HG03139 (cell line): Measurements from ENCODE around the gene ADGRD1.

Experiments
- ATAC-seq: cut with Tn5 transposase; IDR thresholded peaks from one replicate; pipeline ENCODE4 v1.9.1; 2021; ENCODE audit not compliant: unreplicated experiment

The ADGRD1 gene

DNA sequence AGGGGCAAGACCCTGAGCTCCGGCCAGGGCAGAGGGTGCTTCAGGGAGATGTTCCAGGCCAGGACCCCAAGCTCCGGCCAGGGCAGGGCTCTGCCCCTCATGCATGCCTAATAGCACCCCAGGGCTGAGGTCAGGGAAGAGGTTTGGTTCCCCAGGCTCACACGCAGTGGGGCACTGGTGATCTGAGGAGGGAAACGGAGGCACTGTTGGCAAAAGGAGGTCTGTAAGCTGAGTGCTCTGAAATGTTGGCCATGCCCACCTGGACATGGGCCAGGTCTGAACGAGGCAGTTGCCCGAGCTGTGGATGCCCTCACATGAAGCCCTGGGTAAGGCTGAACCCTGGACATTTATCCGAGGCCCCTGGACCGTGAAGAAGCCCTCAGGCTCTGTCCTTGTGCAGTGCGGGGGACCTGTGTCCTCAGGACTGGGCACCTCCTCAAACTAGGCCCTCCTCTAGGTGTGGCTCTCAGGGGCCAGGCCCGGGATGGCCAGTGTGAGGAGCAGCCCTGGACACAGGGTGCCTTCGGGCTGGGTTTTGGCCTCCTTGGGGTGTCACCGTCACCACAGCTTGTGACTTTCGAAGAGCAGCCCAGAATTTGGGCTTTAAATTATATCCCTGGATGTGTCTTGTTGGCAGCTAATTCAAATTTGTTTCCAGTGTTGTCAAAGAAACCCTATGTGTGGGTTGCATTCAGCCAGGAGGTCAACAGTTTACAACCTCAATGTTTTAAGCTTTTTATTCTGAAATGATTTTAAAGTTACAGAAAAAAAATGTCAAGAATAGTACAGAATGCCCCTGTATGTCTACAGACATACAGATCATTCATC is 66.8 kb downstream of the ADGRD1 start:
- ATAC-seq: no peak

DNA sequence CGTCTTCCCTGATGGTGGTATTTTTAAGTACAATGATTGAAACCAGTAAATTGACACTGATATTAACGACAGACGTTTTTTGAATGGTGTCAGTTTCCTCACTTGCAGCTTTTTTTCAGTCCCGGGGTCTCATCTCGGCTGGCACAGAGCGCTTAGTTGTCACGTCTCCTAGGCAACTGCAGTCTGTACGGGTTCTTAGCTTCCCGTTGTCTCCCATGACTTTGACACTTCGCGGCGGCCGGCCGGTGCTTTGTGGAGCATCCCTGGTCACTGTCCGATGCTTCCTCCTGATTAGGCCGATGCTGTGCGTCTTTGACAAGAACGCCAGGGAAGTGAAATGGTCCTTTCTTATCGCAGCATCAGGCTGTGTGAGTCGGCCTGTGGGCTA is 67.4 kb downstream of the ADGRD1 start:
- ATAC-seq: no peak

DNA sequence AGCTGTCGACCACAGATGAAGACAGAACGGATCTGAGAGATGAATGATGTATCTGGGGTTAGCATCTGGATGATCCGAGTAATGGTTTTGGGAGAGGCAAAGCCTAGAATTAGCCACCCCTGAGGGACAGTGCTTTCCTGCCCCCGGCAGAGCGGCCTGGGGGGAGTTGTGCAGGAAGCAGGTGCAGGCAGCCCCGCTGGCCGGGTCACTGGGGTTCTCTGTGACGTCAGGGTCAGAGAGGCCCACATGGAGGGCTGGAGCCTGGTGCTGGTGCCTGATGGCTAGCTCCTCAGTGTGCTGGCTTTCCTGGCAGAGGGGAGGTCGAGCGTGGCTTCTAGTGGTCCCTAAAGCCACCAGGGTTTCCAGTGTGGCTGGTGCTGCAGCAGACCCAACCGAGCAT is 70.3 kb downstream of the ADGRD1 start:
- ATAC-seq: no peak

DNA sequence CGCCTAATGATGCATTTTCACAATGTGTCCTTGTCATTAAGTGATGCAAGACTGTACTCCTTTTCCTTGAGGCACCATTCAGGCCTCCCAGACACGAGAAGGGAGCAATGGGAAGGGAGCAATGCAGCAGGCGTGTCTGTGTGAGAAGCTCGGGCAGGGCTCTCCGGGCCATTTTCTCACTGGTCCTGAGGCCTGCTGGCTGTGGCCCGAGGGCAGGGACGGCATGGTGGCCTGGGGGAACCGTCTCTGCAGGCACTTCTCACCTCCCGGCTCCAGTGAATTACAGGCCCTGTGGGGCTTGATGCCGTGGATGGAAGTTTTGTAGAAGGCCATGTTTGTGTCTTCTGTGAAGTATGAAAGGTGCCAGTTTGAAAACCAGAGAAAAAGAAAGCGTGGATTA is 71.0 kb downstream of the ADGRD1 start:
- ATAC-seq: no peak

DNA sequence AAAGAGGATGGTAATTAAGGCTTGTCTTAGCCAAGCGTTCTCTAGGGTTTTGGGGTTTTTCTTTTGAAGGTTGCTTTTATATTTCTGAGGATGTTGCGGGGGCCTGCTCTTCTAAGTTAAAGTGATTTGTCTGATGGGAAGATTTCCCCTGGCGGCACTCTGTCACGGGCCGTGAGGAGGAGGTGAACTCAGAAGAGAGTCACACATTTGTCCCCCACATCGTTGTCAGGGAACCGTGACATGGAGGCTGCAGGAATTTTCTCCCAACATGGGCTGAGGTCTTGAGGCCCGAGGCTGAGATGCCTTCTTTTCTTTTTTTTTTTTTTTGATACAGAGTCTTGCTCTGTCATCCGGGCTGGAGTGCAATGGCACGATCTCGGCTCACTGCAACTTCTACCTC is 71.5 kb downstream of the ADGRD1 start:
- ATAC-seq: no peak

DNA sequence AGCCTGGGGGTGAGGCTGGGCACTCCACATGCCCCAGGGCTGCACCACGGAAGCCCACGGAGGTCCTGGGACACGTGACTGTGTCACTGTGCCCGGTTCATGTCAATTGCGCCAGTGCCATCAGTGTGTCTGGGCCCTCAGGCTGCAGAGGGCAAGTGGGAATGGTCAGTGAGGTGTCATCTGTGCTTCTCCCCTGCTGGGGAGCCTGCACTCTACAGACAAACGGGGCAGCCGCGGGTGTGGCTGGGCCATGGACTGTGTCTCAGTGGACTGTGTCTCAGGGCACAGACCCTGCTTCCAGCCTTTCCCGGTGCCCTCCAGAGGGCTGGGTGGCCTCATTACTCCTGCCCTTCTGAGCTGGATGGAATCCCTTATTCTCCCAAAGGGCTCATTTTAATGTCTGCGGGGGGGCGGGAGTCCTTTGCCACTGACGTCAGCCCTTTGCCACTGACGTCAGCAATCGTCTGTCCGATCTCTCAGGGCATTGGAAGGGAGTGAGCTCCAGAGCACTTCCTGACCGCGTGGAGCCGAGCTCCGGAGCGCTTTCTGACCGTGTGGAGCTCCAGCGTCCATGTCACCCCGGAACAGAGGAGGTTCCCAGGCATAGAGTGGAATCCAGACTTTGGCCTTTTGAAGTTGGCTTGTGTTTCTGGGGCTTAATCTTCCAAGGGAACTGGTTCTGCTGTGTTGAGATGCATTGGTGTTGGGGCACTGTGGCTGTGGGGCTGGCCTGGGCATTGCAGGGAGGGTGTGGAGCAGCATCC is 72.4 kb downstream of the ADGRD1 start:
- ATAC-seq: no peak

DNA sequence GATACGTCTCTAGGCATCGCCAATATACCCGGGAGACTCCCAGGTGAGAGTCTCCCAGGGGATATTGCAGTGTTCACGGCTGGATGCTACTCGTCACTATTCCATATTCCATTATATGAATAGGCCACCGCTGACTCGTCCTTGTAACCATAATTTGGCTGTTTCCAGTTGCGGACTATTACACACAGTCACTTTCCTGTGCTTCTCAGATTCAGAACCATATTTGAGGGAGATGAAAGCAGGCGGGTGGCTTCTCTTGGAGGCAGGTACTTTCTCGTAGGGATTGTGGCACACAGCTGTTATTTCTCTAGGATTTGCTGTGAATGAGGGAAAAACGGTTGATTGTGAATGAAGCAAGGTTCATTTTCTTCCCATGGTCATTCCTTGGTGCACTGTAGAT is 73.0 kb downstream of the ADGRD1 start:
- ATAC-seq: no peak

DNA sequence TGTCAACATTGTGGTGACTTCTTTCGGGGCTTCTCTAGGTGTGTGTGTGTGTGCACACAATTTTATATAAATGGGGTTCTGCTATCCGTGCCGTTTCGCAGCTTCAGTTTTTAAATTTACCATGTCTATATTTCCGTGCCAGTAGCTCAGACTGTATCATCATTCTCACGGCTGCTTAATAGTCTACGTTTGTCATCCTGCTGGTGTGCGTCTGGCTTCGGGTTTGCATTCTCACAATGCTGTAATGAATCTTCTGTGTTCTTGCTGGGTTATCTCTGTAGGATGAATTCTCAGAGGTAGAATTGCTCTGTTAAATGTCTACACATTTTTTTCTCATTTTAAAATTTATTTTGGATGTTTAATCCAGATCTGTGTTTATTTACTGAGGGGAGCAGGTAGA is 73.6 kb downstream of the ADGRD1 start:
- no peak for ATAC-seq

DNA sequence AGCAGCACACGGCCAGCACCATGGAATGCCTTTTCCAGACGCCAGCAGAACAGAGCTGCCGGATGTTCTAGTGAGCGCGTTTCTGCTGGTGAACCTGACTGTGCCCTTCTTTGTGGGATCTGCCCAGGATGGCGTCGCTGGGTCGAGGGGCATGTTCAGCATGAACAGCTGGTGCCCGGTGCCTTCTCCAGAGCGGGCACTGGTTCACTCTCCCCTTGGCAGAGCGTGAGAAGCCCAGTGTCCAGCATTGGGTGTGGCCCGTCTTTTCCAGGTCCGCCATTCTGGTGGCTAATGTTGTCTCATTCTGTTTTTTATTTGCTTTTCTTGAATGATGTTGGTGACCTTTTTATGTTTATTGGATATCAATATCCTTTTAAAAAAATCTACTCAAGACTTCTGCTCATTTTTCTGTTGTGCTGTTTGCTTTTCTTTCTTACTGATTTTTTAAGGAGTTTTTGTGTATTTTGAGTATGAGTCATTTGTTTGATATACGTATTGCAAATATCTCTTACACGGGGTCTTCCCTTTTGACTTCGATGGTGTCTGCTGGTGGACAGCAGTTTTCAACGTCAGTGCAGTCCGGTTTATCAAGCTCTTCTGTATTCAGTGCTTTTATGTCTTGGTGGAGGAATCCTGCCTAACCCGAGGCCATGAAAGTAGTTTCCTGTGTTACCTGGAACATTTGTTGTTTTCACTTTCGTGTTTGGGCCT is 74.3 kb downstream of the ADGRD1 start:
- no peak for ATAC-seq

DNA sequence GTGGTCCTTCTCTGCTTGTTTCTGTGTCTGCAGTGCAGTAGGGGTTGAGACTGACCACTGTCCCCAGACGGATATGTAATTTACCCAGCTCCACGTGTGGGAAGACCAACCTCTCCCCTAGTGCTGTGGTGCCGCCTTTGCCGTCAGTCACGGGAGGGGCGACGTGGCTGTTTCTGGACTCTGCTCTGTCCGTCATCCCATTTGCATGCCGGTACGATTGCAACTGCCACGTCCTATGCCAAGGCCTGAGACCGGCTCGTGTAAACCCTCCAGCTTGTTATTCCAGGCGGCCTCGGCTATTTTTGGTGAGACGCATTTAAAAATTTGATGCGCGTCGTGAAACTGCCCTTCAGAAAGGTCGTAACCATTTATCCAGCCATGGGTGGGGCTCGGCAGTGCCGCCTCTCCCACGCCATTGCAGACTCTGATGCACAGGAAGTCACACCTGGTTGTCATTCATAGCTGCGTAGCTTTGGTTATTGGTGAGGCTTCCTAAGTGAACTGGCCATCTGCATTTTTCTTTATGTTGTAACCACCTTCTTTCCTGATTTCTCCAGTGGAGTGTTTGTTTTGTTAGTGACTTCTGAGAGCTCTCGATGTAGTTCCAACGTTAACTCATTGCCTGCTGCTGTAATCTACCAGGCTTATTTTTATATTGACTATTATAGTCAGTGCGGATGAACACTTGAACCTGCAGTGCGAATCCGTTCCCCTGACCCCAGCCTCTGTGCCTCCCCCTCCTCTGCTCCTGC is 75.1 kb downstream of the ADGRD1 start:
- ATAC-seq: no peak

DNA sequence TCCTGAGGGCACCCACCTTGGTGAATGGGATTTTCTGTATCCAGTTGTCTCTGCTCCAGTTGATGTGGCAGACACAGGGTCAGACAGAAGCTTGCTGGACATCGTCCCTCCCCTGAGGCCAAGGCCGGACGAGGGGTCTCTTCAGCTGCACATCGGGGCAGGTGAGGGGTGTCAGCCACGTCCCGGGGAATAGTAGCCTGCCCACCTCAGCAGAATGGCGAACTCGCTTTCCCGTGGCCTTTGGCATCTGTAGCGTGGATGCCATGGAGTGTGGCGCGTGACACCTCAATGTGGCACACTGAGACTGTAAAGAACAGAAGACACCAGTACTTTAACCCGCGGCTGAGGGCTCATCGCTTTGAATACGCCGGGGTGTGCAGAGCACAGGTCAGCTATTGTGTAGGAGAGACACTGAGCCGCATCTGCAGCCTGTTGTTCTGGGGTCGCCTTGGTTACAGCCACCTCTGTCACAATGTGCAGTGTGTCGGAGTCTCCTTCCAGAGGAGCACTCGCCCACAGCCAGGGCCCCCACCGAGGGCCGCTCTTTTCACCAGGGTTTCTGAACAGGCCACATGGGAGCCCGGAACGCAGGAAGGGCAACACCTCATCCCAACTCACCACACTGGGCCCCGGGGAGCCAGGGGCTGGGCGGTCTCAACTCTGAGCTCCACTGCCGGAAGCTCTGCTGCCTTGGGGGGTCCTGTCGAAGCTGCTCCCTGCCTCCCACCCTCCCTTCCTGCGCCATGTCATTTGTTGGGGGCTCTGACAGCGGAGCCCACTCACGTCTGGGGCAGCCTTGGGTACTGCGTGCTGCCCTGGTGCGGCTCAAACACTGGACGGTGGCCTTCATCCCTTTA is 77.0 kb downstream of the ADGRD1 start:
- ATAC-seq: no peak

DNA sequence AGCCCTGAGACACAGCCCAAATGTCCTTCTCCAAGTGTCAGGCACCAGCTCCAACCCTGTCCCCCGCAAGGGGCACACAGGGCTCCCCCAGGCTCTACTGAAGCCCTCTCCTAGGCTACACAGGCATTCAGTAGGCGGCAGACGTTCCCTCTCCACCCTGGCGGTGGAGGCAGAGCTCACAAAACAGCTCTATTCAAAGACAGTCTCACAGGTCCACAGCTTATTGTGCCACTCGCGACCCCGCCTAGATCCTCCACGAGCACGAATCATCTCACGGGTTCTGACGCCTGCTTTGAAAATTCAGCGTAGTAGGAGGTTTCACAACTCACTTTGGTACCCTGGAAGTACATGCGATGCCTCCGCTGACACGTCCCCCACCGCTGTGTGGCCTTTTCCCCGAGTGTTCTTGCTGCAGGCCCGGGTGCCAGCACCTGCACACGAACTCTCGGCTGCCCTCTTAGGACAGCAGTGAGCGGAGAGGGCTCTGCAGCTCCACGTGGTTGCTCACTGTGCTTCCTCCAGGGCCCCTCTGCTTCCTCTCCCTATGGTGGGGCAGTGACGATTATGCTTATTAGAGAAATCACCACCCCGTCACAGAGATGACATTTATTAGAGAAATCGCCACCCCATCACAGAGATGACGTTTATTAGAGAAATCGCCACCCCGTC is 78.5 kb downstream of the ADGRD1 start:
- no peak for ATAC-seq

DNA sequence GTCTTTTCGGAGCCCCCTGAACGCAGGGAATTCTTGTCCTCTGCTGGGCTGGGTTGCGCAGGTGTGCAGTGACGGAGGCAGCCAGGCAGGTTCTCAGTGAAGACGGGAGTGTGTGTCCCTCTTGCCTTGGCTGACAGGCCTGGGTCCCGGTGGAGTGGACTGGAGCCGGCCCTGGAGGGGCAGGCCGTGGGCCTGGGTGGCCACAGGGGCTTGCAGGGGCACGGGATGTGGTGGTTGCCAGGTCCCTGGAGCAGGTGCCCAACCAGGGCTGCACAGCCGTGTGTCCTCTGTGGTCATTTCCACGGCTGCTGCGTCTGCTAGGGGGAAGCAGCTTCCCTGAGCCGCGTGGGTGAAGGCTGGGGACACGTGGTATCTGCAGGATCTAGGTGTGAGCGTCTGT is 79.8 kb downstream of the ADGRD1 start:
- ATAC-seq: no peak

DNA sequence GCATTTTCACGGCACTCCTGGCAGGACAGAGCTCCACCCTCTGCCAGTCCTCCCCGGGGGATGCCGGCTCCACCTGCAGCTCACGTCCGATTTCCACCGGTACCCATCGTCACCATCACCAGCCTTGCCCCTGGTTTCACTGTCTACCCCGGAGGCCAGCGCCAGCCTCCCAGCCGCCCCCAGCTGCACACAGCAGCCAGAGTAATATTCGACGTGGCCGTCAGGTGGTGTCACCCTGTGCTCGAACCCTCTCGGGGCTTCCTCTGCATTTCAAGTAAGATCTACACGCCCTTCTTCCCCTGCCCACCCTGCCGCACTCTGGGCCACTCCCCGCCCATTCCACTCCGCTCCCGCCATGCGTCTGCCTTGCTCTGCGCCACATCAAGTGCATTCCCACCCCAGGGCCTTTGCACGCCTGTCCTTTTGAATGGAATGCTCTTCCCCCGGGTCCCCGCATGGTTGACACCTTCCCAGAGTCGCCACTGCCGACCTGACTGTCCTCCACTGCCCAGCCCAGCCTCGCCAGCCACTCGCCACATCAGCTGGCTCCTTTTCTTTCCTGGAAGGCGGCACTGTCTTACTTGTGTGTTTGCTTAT is 80.3 kb downstream of the ADGRD1 start:
- no peak for ATAC-seq

DNA sequence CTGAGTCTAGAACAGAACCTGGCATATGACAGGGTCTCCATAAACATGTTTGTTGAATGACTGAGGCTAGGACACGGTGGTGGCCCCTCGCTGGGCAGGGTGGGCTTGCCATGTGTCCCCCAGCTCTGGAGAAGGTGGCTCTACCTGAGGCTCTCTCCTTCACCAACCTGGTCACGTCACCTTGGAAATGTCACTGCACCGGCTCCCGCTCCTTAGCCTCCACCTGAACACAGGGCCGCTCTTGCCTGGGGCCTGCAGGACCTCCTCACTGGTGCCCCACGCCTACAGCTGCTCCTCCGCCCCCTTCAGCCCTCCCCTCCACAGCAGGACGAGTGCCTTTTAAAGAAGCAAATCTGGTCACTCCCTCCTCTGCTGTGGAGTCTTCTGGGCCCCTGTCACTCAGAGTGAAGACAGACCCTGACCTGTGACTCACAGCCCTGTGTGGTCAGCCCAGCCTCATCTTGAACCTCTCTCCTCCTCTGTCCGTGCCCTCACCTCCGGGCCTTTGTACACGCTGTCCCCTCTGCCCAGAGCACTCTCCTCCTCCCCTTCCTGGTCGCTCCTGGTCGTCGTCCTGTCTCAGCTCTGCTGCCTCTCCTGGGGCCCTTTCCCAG is 81.0 kb downstream of the ADGRD1 start:
- ATAC-seq: no peak

DNA sequence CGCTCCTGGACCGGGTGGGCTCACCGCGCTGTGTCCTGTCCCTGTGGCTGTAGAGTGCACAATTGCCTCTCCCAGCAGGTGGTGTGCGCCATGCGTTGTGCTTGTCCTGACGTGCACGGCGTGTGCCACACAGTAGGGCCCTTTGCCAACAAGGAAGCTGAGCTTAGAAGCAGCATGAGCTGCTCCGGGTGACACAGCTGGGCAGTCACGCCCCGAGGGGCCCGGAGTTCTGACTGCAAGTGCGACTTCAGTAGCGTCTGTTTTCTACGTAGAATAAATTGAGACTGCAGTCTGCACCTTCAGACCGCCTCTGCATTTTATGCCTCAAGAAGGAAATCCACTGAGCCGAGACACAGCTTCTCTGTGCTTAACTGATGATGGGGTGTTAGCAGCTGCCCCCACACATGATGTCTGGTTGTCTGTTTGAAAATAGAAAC is 81.6 kb downstream of the ADGRD1 start:
- ATAC-seq: no peak

DNA sequence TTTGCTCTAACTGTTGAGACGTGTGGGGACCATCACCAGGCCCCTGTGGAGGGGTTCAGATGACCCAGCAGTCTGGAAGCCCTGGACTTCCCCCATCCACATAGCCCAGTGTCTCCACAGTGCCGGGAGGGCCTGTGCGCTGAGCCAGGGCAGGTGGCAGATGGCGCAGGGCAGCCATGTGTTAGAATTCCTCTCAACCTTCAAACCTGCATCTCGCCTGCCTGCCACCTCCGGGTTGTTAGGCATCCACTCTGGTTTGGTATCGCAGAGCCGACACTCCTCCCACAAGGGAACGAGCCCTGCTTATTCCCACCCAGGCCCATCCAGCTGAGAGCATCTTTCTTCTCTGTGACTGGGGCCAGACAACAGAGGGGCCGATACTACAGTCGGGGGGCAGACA is 84.5 kb downstream of the ADGRD1 start:
- ATAC-seq: no peak

DNA sequence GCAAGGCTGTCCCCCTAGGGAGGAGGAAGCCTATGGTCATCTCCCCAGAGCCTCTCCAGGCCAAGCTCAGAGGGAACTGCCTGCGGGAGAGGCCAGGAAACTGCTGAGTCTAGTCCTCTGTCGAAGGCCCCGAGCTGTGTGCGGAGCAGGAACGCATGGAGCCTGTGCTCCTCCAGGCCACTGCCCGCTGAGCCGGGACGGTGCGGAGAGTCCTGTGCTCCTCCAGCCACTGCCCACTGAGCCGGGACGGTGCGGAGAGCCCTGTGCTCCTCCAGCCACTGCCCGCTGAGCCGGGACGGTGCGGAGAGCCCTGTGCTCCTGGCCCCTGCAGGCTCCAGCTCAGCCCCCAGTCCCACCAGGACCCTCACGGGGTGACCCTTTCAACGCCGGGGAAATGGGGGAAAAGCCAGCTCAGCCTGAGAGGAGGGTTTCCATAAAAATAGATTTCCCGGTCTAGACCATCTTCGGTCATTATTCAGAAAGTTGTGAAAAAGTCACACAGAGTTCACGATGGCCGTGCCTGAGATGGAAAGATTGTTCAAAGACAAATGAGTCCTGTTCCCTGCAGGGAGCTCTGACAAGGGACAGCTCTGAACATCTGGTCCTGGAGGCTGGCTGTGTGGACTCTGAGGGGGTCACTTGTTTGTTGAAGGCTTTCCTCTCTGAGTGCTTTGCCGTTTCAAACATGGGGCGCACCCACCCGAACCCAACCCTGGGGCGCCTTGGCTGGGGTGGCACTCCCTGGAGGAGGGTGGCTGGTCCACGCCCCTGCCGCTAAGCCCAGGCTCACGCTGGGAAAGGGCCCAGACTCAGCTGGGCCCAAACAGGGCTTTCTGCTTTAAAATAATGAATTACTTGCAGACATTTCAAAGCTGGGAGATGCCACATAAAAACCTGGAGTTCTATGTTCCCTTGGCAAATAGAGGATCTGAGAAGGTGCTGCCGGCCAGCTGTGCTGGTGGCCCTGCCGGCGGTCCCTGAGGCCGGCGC is 85.5 kb downstream of the ADGRD1 start:
- ATAC-seq: no peak
